Astrocyte (in vitro differentiated cells and primary cell): Measurements from ENCODE around the gene KCNH4. TPM values are rescaled to one million over a fixed set of nuclear protein-coding genes. Genes with fewer than 3 reads are reported as not detected.

ENCODE experiments used
- DNase-seq: peaks from one replicate; pipeline ENCODE4 v3.0.0-alpha.2; 2010; ENCODE audit warnings: low read depth
- FAIRE-seq: peaks from 2 replicates; lab custom pipeline; 2011; peaks lifted over from hg19 to GRCh38; lab: Jason Lieb, UNC
- H2AFZ ChIP-seq: 2 replicates; pipeline ENCODE4 v1.6.0; 2012; ENCODE audit warnings: low read depth, low read length, inconsistent platforms
- H3K27ac ChIP-seq: 2 replicates; pipeline ENCODE4 v1.5.1; 2011; ENCODE audit warnings: low read depth, low read length, inconsistent platforms
- H3K27me3 ChIP-seq: 2 replicates; pipeline ENCODE4 v1.6.0; 2011; ENCODE audit warnings: low read length, inconsistent platforms; ENCODE audit not compliant: insufficient read depth
- H3K36me3 ChIP-seq: 2 replicates; pipeline ENCODE4 v1.5.1; 2011; ENCODE audit warnings: low read length, inconsistent platforms; ENCODE audit not compliant: insufficient read depth
- H3K4me1 ChIP-seq: 2 replicates; pipeline ENCODE4 v1.5.1; 2011; ENCODE audit warnings: low read length, inconsistent platforms; ENCODE audit not compliant: insufficient read depth
- H3K4me2 ChIP-seq: 2 replicates; pipeline ENCODE4 v1.6.0; 2012; ENCODE audit warnings: low read length, inconsistent platforms
- H3K4me3 ChIP-seq: 2 replicates; pipeline ENCODE4 v1.5.1; 2011; ENCODE audit warnings: low read depth, mild to moderate bottlenecking, low read length, inconsistent platforms; ENCODE audit not compliant: insufficient read depth
- H3K79me2 ChIP-seq: 2 replicates; pipeline ENCODE4 v1.6.0; 2012; ENCODE audit warnings: mild to moderate bottlenecking, low read length, inconsistent platforms; ENCODE audit not compliant: insufficient read depth
- H3K9ac ChIP-seq: 2 replicates; pipeline ENCODE4 v1.6.0; 2012; ENCODE audit warnings: mild to moderate bottlenecking, low read length, inconsistent platforms
- H3K9me3 ChIP-seq: 2 replicates; pipeline ENCODE4 v1.5.1; 2012; ENCODE audit warnings: low read depth, mild to moderate bottlenecking, low read length, inconsistent platforms; ENCODE audit not compliant: insufficient read depth
- H4K20me1 ChIP-seq: 2 replicates; pipeline ENCODE4 v1.6.0; 2012; ENCODE audit warnings: low read length, inconsistent platforms; ENCODE audit not compliant: insufficient read depth
- H3K27ac Mint-ChIP-seq: one replicate; pipeline ENCODE4 v1.8.0; 2021; ENCODE audit warnings: mild to moderate bottlenecking, mixed read lengths; ENCODE audit not compliant: unreplicated experiment
- H3K27me3 Mint-ChIP-seq: one replicate; pipeline ENCODE4 v1.8.0; 2021; ENCODE audit warnings: low read depth, mixed read lengths; ENCODE audit not compliant: unreplicated experiment
- H3K36me3 Mint-ChIP-seq: one replicate; pipeline ENCODE4 v1.8.0; 2021; ENCODE audit warnings: low read depth, mixed read lengths; ENCODE audit not compliant: unreplicated experiment
- H3K4me1 Mint-ChIP-seq: one replicate; pipeline ENCODE4 v1.8.0; 2021; ENCODE audit warnings: low read depth, mixed read lengths; ENCODE audit not compliant: unreplicated experiment
- H3K4me3 Mint-ChIP-seq: one replicate; pipeline ENCODE4 v1.8.0; 2021; ENCODE audit warnings: mild to moderate bottlenecking, moderate library complexity, mixed read lengths; ENCODE audit not compliant: unreplicated experiment
- H3K9me3 Mint-ChIP-seq: one replicate; pipeline ENCODE4 v1.8.0; 2021; ENCODE audit warnings: mild to moderate bottlenecking, mixed read lengths; ENCODE audit not compliant: unreplicated experiment
- EZH2 ChIP-seq: IDR thresholded peaks from 2 replicates; pipeline ENCODE4 v1.6.1; 2012; ENCODE audit warnings: mild to moderate bottlenecking, low read length, inconsistent platforms; ENCODE audit not compliant: insufficient read depth
- total RNA-seq: library from RNA; stranded (reverse); gene quantifications from 2 replicates; pipeline ENCODE4 v1.2.1, GENCODE V29; 2021
- TF ChIP-seq, protein P1 (sequence below): IDR thresholded peaks from 2 replicates; pipeline ENCODE4 v1.5.1; 2011; ENCODE audit warnings: low read depth, mild to moderate bottlenecking, inconsistent platforms, low read length, moderate library complexity; ENCODE audit not compliant: insufficient read depth

Gene KCNH4
- total RNA-seq, 1 donor from 2014 or later: not detected

DNA sequence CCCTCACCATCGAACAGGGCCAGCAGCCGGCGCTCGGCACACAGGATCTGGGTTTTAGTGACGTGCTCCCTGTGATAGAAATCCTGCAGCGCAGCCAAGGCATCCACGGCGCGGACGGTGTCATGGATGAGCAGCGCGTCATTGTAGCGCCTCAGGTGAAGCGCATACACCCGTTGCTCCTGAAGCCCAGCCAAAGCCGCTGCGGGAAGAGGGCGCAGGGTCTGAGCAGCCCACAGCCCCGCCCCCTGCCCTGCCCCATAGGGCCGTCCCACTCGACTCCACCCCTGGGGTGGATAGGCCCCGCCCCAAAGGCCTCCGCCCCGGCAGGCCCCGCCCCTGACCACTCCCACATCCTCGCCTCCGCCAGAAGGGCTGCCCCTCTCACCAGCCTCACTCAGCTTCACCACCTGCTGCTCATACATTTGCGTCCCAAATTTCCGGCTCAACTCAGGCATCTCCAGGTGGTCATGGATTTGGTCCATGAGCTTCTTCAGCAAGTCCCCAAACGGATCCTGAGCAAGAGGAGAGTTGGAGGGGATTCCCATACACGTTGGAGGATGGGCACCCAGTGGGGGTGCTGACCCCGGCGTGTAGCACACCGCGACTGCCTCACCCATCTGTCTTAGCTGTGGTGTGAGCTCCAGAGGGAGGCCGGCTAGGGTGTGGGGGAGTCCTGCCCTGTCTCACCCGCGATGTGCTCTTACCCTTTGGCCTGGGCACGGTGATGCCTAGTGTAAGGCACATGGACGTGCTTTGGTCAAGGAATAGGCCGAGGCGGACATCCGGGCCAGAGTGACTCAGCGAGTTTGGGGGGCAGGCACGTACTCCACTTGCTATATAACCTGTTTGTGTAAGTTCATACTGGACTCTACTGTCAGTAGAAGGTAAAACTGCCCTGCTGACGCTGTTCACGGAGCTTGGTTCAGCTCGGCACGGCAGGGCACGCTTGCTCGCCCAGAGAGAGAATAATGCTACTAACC lies 73.1 kb downstream of the KCNH4 start:
- H3K36me3 ChIP-seq: no peaks in the 10 kb centered on the region
- H3K27me3 ChIP-seq: peaks cover 4% of the 10 kb centered on the region
- no peaks in the 10 kb centered on the region for H3K9me3 ChIP-seq
- no peak for FAIRE-seq
- no peaks in the 10 kb centered on the region for H3K4me1 ChIP-seq
- peak overlapping the region; percentile 75 for H3K4me3 Mint-ChIP-seq
- peaks cover 7% of the 10 kb centered on the region for H3K36me3 Mint-ChIP-seq
- H3K4me1 Mint-ChIP-seq: peaks cover 3% of the 10 kb centered on the region
- H3K27me3 Mint-ChIP-seq: peaks cover 27% of the 10 kb centered on the region
- H3K4me2 ChIP-seq: peak overlapping the region; percentile 80
- H3K9ac ChIP-seq: no peak overlapping the region
- no peaks in the 10 kb centered on the region for H4K20me1 ChIP-seq
- peak; percentile 32 for DNase-seq
- no peaks in the 10 kb centered on the region for H3K79me2 ChIP-seq
- no peak overlapping the region for H3K27ac ChIP-seq
- H3K9me3 Mint-ChIP-seq: peaks cover 2% of the 10 kb centered on the region
- TF ChIP-seq, protein P1, sequence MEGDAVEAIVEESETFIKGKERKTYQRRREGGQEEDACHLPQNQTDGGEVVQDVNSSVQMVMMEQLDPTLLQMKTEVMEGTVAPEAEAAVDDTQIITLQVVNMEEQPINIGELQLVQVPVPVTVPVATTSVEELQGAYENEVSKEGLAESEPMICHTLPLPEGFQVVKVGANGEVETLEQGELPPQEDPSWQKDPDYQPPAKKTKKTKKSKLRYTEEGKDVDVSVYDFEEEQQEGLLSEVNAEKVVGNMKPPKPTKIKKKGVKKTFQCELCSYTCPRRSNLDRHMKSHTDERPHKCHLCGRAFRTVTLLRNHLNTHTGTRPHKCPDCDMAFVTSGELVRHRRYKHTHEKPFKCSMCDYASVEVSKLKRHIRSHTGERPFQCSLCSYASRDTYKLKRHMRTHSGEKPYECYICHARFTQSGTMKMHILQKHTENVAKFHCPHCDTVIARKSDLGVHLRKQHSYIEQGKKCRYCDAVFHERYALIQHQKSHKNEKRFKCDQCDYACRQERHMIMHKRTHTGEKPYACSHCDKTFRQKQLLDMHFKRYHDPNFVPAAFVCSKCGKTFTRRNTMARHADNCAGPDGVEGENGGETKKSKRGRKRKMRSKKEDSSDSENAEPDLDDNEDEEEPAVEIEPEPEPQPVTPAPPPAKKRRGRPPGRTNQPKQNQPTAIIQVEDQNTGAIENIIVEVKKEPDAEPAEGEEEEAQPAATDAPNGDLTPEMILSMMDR: no peak
- no peak for TF ChIP-seq EZH2
- H3K27ac Mint-ChIP-seq: no peak overlapping the region
- H2AFZ ChIP-seq: peak overlapping the region; percentile 82
- peak overlapping the region; percentile 20 for H3K4me3 ChIP-seq

DNA sequence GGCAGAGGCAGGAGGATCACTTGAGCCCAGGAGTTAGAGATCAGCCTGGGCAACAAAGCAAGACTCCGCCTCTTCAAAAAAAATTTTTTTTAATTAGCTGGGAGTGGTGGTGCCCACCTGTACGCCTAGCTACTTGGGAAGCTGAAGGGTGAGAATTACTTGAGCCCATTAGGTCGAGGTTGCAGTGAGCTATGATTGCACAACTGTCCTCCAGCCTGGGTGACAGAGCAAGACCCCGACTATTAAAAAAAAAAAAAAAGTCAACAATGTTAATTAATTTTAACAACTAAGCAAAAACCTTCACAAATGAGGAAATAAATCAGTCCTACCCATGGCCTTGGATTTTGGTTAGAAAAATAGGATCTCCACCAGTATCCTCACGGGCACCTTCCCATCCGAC lies 73.8 kb downstream of the KCNH4 start:
- Mint-ChIP-seq H3K36me3 (peaks cover 7% of the 10 kb centered on the region), H3K4me1 (peaks cover 2% of the 10 kb centered on the region), H3K27ac (no peak overlapping the region), H3K27me3 (peaks cover 34% of the 10 kb centered on the region), H3K4me3 (peak overlapping the region; percentile 75), H3K9me3 (peaks cover 2% of the 10 kb centered on the region)
- Histone ChIP-seq H2AFZ (no peak overlapping the region), H3K27ac (no peak overlapping the region), H3K27me3 (peaks cover 4% of the 10 kb centered on the region), H3K9me3 (no peaks in the 10 kb centered on the region), H4K20me1 (no peaks in the 10 kb centered on the region), H3K9ac (no peak overlapping the region), H3K79me2 (no peaks in the 10 kb centered on the region), H3K4me1 (no peaks in the 10 kb centered on the region), H3K36me3 (no peaks in the 10 kb centered on the region), H3K4me2 (peak overlapping the region; percentile 80), H3K4me3 (peak overlapping the region; percentile 20)
- TF ChIP-seq, protein P1: no peak
- no peak for TF ChIP-seq EZH2
- DNase-seq (no peak), FAIRE-seq (no peak)

Other genes with a start within 250 kb of the KCNH4 start
- gene CNP, start 214.3 kb downstream of the KCNH4 start, total RNA-seq: 169 and 177 TPM in 2 replicates
- 82.9 and 96.0 TPM in 2 replicates for gene DNAJC7, start 163.7 kb downstream of the KCNH4 start, total RNA-seq
- gene NKIRAS2, start 161.1 kb downstream of the KCNH4 start, total RNA-seq: 60.5 and 66.0 TPM in 2 replicates
- 0.19 and 0.23 TPM in 2 replicates for gene C17orf113, start 130.5 kb downstream of the KCNH4 start, total RNA-seq
- 0.36 and 0.39 TPM in 2 replicates for gene ZNF385C, start 82.7 kb downstream of the KCNH4 start, total RNA-seq
- 5.4 and 5.5 TPM in 2 replicates for gene DHX58, start 68.4 kb downstream of the KCNH4 start, total RNA-seq
- 23.6 and 25.5 TPM in 2 replicates for gene KAT2A, start 59.8 kb downstream of the KCNH4 start, total RNA-seq
- not detected in 2 replicates for gene HSPB9, start 58.3 kb downstream of the KCNH4 start, total RNA-seq
- gene RAB5C, start 26.2 kb downstream of the KCNH4 start, total RNA-seq: 201 and 209 TPM in 2 replicates
- gene HCRT, start 4.3 kb upstream of the KCNH4 start, total RNA-seq: not detected in 2 replicates
- gene GHDC, start 13.4 kb upstream of the KCNH4 start, total RNA-seq: 0.26 and 0.64 TPM in 2 replicates
- 23.1 and 23.7 TPM in 2 replicates for gene STAT5B, start 95.2 kb upstream of the KCNH4 start, total RNA-seq
- gene STAT5A, start 107.4 kb upstream of the KCNH4 start, total RNA-seq: 0.77 and 1.9 TPM in 2 replicates
- 145 and 154 TPM in 2 replicates for gene STAT3, start 207.3 kb upstream of the KCNH4 start, total RNA-seq
- gene CAVIN1, start 242.1 kb upstream of the KCNH4 start, total RNA-seq: 602 and 644 TPM in 2 replicates